GM23338 (cell line): Measurements from ENCODE around the gene S100P. TPM values are rescaled to one million over a fixed set of nuclear protein-coding genes. Genes with fewer than 3 reads are reported as not detected.

Source experiments
- ATAC-seq: fragments of 200-7000 bp; cut with Tn5 transposase; 3 replicates; pipeline ENCODE4 v1.9.1; 2020
- DNase-seq: peaks from one replicate; pipeline ENCODE4 v3.0.0-alpha.2; 2015; ENCODE audit warnings: low spot score
- H2AFZ ChIP-seq: fragments of 200-600 bp; sonication (generic); 2 replicates; pipeline ENCODE4 v1.8.0; 2016; ENCODE audit warnings: antibody characterized with exemption, mild to moderate bottlenecking, moderate library complexity
- H3F3A ChIP-seq: fragments of 200-600 bp; sonication (generic); replicated peaks from 2 replicates; pipeline ENCODE4 v1.8.0; 2017; ENCODE audit warnings: antibody characterized with exemption, mixed run types, low read depth
- H3K27ac ChIP-seq: fragments of 200-600 bp; sonication (generic); 2 replicates; pipeline ENCODE4 v1.6.1; 2016; ENCODE audit warnings: low read depth
- H3K27me3 ChIP-seq: fragments of 200-600 bp; sonication (generic); 2 replicates; pipeline ENCODE4 v1.8.0; 2016; ENCODE audit warnings: mild to moderate bottlenecking, mixed run types, moderate library complexity; ENCODE audit not compliant: insufficient read depth
- H3K36me3 ChIP-seq: fragments of 200-600 bp; sonication (generic); 2 replicates; pipeline ENCODE4 v1.8.0; 2016; ENCODE audit warnings: mild to moderate bottlenecking; ENCODE audit not compliant: insufficient read depth
- H3K4me1 ChIP-seq: fragments of 200-600 bp; sonication (generic); 2 replicates; pipeline ENCODE4 v1.8.0; 2016; ENCODE audit warnings: mild to moderate bottlenecking, moderate library complexity; ENCODE audit not compliant: insufficient read depth
- H3K4me2 ChIP-seq: fragments of 200-600 bp; sonication (generic); 2 replicates; pipeline ENCODE4 v1.7.1; 2017; ENCODE audit warnings: mixed run types
- H3K4me3 ChIP-seq: fragments of 200-600 bp; sonication (generic); 2 replicates; pipeline ENCODE4 v1.6.1; 2016; ENCODE audit warnings: mixed run types
- H3K79me2 ChIP-seq: fragments of 200-600 bp; sonication (generic); replicated peaks from 2 replicates; pipeline ENCODE4 v1.8.0; 2017; ENCODE audit warnings: mild to moderate bottlenecking; ENCODE audit not compliant: insufficient read depth
- H3K9me2 ChIP-seq: fragments of 200-600 bp; sonication (generic); 2 replicates; pipeline ENCODE4 v1.8.0; 2017; ENCODE audit not compliant: insufficient read depth
- H4K20me1 ChIP-seq: fragments of 200-600 bp; sonication (generic); replicated peaks from 2 replicates; pipeline ENCODE4 v1.8.0; 2017; ENCODE audit warnings: mild to moderate bottlenecking; ENCODE audit not compliant: insufficient read depth
- H3K27ac Mint-ChIP-seq: 2 replicates; pipeline ENCODE4 v1.8.0; 2020; ENCODE audit warnings: inconsistent platforms, mild to moderate bottlenecking, moderate library complexity, mixed read lengths
- H3K27me3 Mint-ChIP-seq: 3 replicates; pipeline ENCODE4 v1.8.0; 2022; ENCODE audit warnings: low read depth, mild to moderate bottlenecking, moderate library complexity, mixed read lengths, inconsistent platforms; ENCODE audit not compliant: insufficient read depth, poor library complexity
- H3K36me3 Mint-ChIP-seq: 3 replicates; pipeline ENCODE4 v1.8.0; 2021; ENCODE audit warnings: low read depth, mild to moderate bottlenecking, inconsistent platforms, moderate library complexity, mixed read lengths
- H3K4me1 Mint-ChIP-seq: 3 replicates; pipeline ENCODE4 v1.8.0; 2020; ENCODE audit warnings: mild to moderate bottlenecking, inconsistent platforms, mixed read lengths
- H3K4me3 Mint-ChIP-seq: 3 replicates; pipeline ENCODE4 v1.8.0; 2021; ENCODE audit warnings: moderate library complexity, mild to moderate bottlenecking, inconsistent platforms, mixed read lengths
- H3K9me3 Mint-ChIP-seq: 3 replicates; pipeline ENCODE4 v1.8.0; 2020; ENCODE audit warnings: moderate library complexity, mild to moderate bottlenecking, inconsistent platforms, mixed read lengths
- CTCF ChIP-seq, 2 experiments: fragments of 200-600 bp in 1 of 2; sonication (generic) in 1 of 2; conservative IDR thresholded peaks; 2 replicates each; pipeline versions ENCODE4 v1.5.1 to v1.6.1; 2016 to 2017; ENCODE audit warnings: antibody characterized with exemption in 2 of 2, low read depth in 2 of 2, mild to moderate bottlenecking in 2 of 2, moderate library complexity in 1 of 2
- ETS1 ChIP-seq: IDR thresholded peaks from 2 replicates; pipeline ENCODE4 v1.6.1; 2016; ENCODE audit warnings: antibody characterized with exemption
- EZH2phosphoT487 ChIP-seq: fragments of 200-600 bp; sonication (generic); IDR thresholded peaks from one replicate; pipeline ENCODE4 v1.8.1; 2018; ENCODE audit warnings: antibody characterized with exemption; ENCODE audit not compliant: unreplicated experiment
- JUNB ChIP-seq: IDR thresholded peaks from one replicate; pipeline ENCODE4 v1.6.1; 2016; ENCODE audit warnings: antibody characterized with exemption; ENCODE audit not compliant: unreplicated experiment
- NANOG ChIP-seq: IDR thresholded peaks from 2 replicates; pipeline ENCODE4 v1.6.1; 2016; ENCODE audit warnings: antibody characterized with exemption, borderline replicate concordance
- REST ChIP-seq: IDR thresholded peaks from one replicate; pipeline ENCODE4 v1.6.1; 2018; ENCODE audit warnings: antibody characterized with exemption; ENCODE audit not compliant: unreplicated experiment
- STAT1 ChIP-seq: IDR thresholded peaks from one replicate; pipeline ENCODE4 v1.6.1; 2016; ENCODE audit warnings: antibody characterized with exemption; ENCODE audit not compliant: unreplicated experiment
- ZNF331 ChIP-seq: fragments of 250-450 bp; sonication (Bioruptor Pico); IDR thresholded peaks from 2 replicates; pipeline ENCODE4 v1.5.0; 2020; ENCODE audit warnings: low read depth, mild to moderate bottlenecking, moderate library complexity
- polyA plus RNA-seq: library from polyadenylated mRNA; unstranded; fragments of >200 nt; fragmentation: Nextera tagmentation; extraction: Ambion mirVana; gene quantifications from 2 replicates; pipeline ENCODE4 v1.2.1, GENCODE V29; 2016
- total RNA-seq: library from RNA; depleted of rRNA; stranded (reverse); fragments of >200 nt; shearing (Covaris generic); gene quantifications from 2 replicates; pipeline ENCODE4 v1.2.3, GENCODE V29; 2014

S100P gene
- total and polyA plus RNA-seq, 2 experiments from 2014 or later, result 0.32 TPM; not detected in 1

- TF ChIP-seq ETS1 (no peak), ZNF331 (no peak), JUNB (no peak), STAT1 (no peak), CTCF (conservative IDR thresholded peaks at IDR 0.05; ENCODE audit: low read depth in 2 of 2) (no peak)
Observed at GRCh38 chr4:6721121-6721520, 27.4 kb downstream of the S100P start (continued).

- H3K27ac ChIP-seq, result no peak overlapping the region
Observed at GRCh38 chr4:6722891-6723290, 29.2 kb downstream of the S100P start.

More at GRCh38 chr4:6722891-6723290, 29.2 kb downstream of the S100P start:
- no peak overlapping the region for H3K27ac Mint-ChIP-seq
- H3K27me3 Mint-ChIP-seq, result peaks cover 9% of the 10 kb centered on the region
- no peak for DNase-seq
- no peak for ATAC-seq
- Histone ChIP-seq H4K20me1 (no peaks in the 10 kb centered on the region; the same call in 1 of the 2 replicates), H3K4me1 (peaks cover 3% of the 10 kb centered on the region), H3K4me2 (no peak overlapping the region), H3F3A (peaks cover 9% of the 10 kb centered on the region), H3K9me2 (no peaks in the 10 kb centered on the region), H3K27me3 (no peaks in the 10 kb centered on the region), H3K36me3 (no peaks in the 10 kb centered on the region), H2AFZ (no peak overlapping the region), H3K4me3 (no peak overlapping the region), H3K79me2 (peaks cover 7% of the 10 kb centered on the region)
- no peak overlapping the region for H3K4me3 Mint-ChIP-seq
- TF ChIP-seq JUNB (no peak), NANOG (no peak), REST (no peak), EZH2phosphoT487 (no peak)
- peaks cover 14% of the 10 kb centered on the region for H3K4me1 Mint-ChIP-seq
- no peaks in the 10 kb centered on the region for H3K9me3 Mint-ChIP-seq
- H3K36me3 Mint-ChIP-seq, result no peaks in the 10 kb centered on the region; the same call in 2 of the 3 replicates
